Testis (tissue), 3 donors: Measurements from ENCODE around the gene NOL4L. TPM values are rescaled to one million over a fixed set of nuclear protein-coding genes. Genes with fewer than 3 reads are reported as not detected.
A peak's percentile ranks its signal among the peaks of the same experiment; 100 is the strongest.

Experiments
- DNase-seq: peaks from one replicate; pipeline ENCODE4 v3.0.0-alpha.2; 2019
- H3K27ac ChIP-seq, 2 donors: fragments of 200-600 bp; sonication (generic); one replicate each; pipeline ENCODE4 v1.5.1; 2019
- H3K27me3 ChIP-seq: fragments of 200-600 bp; sonication (generic); one replicate; pipeline ENCODE4 v1.5.1; 2019
- H3K36me3 ChIP-seq: fragments of 200-600 bp; sonication (generic); one replicate; pipeline ENCODE4 v1.5.1; 2017; ENCODE audit warnings: low read depth; ENCODE audit errors: missing control alignments
- H3K4me1 ChIP-seq: fragments of 200-600 bp; sonication (generic); one replicate; pipeline ENCODE4 v1.5.1; 2019
- H3K4me3 ChIP-seq, 2 donors: fragments of 200-600 bp; sonication (generic); one replicate each; pipeline ENCODE4 v1.5.1; 2017 to 2019
- H3K9me3 ChIP-seq: fragments of 200-600 bp; sonication (generic); one replicate; pipeline ENCODE4 v1.5.1; 2017
- POLR2A ChIP-seq: fragments of 450-650 bp; IDR thresholded peaks from one replicate; pipeline ENCODE4 v1.6.1; 2017; ENCODE audit warnings: antibody characterized with exemption, mild to moderate bottlenecking, moderate library complexity
- WGBS, 2 donors: methylation state at CpG; one replicate each; pipeline ENCODE4 v1.1.5; 2018; 5-methylcytosine and 5-hydroxymethylcytosine counted together
- intact Hi-C: fragments of 100-400 bp; cut with DNase I; formaldehyde crosslinking; loops from one replicate; pipeline ENCODE4 v1.15.1; 2023; ENCODE audit warnings: low total_unique reads
- polyA plus RNA-seq: library from polyadenylated mRNA; stranded (reverse); fragments of 350-450 nt; fragmentation: Illumina TruSeq; extraction: RNeasy Lipid Tissue Mini Kit (QIAGEN cat#74804); gene quantifications from one replicate; pipeline ENCODE4 v1.2.3, GENCODE V29; 2014; ENCODE audit warnings: low read depth, low replicate concordance; ENCODE audit not compliant: insufficient read depth
- total RNA-seq, 2 donors: library from RNA; depleted of rRNA; stranded (reverse); fragments of >200 nt; gene quantifications; one replicate each; pipeline ENCODE4 v1.2.3, GENCODE V29; 2016
- TF ChIP-seq, protein P1 (sequence below), 3 experiments: fragments of 450-650 bp in 2 of 3; fragments of 200-600 bp in 1 of 3; sonication (generic) in 1 of 3; IDR thresholded peaks; one replicate each; pipeline ENCODE4 v1.5.1; 2016 to 2019; ENCODE audit warnings: antibody characterized with exemption in 3 of 3, mild to moderate bottlenecking in 2 of 3, moderate library complexity in 1 of 3

The NOL4L gene
- total and polyA plus RNA-seq, 3 donors from 2014 or later: 100.0 to 129 (median 115) TPM

DNA sequence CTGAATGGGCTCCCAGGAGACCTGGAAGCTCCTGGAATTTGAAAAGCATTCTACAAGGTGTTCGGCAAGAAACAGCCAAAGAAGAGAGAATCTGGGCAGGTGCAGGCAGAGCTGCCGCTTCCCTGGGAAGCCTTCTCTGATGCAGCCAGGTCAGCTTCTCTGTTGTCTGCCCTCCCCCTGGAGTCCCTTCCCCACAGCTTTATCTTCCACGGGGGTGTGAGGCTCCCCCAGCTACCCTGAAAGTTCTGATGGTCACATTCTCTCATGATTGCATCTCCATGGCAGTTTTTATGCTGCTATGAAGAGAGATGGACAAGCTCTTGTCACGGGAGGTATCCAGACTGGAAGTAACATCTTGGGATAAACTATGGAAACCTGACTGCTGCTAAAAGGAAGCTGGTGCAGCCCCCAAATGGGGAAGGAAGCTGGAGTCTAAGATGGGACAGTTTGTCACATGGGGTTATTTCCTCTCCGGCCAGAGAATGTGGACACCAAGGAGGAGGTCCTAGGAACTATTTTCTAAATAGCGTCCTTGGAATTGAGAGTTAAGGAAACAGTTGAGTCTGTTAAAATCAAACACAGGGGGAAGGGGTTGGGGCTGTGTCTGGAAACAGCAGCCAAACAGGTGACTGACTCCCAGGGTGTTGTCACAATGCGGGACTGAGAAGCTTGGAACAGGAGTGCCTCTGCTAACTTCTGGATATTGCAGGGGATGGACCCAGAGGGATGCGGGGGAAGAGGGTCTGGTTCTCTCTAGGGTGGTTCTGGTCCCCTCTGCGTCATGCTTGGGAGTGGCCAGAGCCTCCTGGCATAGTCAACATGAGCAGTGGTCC lies 135.9 kb downstream of the NOL4L start:
- DNase-seq: no peak
- Histone ChIP-seq H3K4me3 (no peak overlapping the region), H3K9me3 (no peaks in the 10 kb centered on the region), H3K4me1 (peaks cover 11% of the 10 kb centered on the region), H3K27me3 (no peaks in the 10 kb centered on the region), H3K36me3 (no peaks in the 10 kb centered on the region), H3K27ac (peak overlapping the region in 1 of 2 donors; percentile 8)
- WGBS, 2 donors: 70 to 78% methylated on average over 9 of the region's 9 CpGs
- intact Hi-C loops: no loop called here
- no peak for TF ChIP-seq POLR2A
- TF ChIP-seq, protein P1, sequence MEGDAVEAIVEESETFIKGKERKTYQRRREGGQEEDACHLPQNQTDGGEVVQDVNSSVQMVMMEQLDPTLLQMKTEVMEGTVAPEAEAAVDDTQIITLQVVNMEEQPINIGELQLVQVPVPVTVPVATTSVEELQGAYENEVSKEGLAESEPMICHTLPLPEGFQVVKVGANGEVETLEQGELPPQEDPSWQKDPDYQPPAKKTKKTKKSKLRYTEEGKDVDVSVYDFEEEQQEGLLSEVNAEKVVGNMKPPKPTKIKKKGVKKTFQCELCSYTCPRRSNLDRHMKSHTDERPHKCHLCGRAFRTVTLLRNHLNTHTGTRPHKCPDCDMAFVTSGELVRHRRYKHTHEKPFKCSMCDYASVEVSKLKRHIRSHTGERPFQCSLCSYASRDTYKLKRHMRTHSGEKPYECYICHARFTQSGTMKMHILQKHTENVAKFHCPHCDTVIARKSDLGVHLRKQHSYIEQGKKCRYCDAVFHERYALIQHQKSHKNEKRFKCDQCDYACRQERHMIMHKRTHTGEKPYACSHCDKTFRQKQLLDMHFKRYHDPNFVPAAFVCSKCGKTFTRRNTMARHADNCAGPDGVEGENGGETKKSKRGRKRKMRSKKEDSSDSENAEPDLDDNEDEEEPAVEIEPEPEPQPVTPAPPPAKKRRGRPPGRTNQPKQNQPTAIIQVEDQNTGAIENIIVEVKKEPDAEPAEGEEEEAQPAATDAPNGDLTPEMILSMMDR (IDR thresholded peaks at IDR 0.05): no peak

DNA sequence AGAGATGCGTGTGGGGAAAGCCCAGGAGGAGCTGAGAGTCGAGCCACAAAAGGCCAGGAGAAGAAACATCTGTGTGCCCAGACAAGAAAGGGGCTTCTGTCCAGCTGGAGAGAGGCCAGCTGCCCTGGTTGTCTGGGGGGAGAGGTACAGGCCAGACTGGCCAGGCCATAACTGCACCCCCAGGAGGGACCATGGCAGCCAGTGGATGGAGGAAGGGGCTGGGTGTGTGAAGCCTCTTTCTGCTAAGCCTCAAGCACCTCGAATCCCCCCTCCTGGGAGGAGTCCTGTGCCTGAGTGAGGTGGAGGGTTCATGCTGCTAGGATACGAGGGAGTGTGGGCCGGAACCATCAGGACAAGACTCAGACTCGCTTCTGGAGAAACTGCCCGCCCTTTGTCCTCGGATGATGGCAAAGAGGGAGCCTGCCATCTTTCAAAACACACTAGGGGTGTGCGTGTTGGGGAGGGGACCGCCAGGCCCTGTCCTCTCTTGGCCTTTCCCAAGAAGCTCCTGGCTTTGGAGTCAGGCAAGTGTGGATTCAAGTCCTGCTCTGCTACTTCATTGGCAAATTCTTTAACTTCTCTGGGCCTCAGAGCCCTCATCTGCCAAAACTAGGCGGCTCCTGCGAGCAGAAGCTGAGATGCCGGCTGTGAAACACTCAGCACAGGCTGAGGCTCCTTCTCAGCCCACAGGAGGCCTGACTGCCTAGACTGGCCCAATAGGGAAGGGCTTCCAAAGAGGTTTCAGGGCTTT lies 136.7 kb downstream of the NOL4L start:
- no peak overlapping the region for H3K27ac ChIP-seq
- TF ChIP-seq POLR2A: no peak
- TF ChIP-seq, protein P1 (IDR thresholded peaks at IDR 0.05): no peak
- no peaks in the 10 kb centered on the region for H3K9me3 ChIP-seq
- intact Hi-C loops: no loop called here
- WGBS, 2 donors: 57 to 69% methylated on average over 9 to 13 of the region's 13 CpGs
- no peak for DNase-seq
- H3K27me3 ChIP-seq: no peaks in the 10 kb centered on the region
- H3K4me1 ChIP-seq: peaks cover 11% of the 10 kb centered on the region
- H3K4me3 ChIP-seq: no peak overlapping the region
- H3K36me3 ChIP-seq: no peaks in the 10 kb centered on the region

DNA sequence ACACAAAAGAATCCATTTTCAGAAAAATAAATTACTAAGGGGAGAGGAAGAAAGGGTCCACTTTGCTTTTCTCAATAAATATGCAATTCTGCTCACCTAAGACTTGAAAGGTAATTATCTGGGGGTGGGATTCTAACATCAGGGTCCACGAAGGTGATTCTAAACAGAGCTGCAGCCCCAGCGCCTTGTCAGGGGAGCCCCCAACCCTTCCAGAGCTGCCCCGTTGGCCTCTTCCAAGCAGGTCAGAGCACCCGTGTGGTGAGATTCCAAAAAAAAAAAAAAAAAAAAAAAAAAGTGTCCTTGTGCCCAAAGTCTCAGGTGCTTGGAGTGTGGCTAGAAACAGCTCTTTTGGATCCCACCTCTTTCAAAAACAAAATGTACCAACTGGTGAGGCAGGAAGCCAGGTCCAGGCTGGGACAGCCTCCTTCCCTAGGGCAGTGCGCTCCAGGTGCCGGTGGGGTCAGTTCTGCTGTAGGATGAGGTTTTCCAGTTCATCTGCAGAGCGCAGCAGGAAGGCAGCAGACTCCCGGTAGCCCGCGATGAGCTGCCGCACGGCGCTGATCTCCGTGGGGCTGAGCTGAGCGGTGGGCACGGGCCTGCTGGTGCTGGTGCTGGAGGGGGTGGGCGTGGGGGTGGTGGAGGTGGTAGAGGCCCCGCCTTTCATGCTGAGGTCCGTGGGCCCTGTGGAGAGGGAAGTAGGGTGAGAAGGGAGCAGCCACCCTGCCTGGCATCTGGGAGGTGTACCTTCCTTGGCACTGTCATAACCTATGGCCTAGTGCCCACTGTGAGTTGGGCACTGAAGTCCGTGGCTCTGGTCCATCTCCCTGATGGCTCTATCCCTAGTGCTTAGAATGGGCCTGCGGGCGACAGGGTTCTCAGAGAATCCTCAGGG lies 137.8 kb downstream of the NOL4L start:
- peaks cover 11% of the 10 kb centered on the region for H3K4me1 ChIP-seq

More for the DNA sequence above, 137.8 kb downstream of the NOL4L start:
- H3K27ac ChIP-seq: no peak overlapping the region
- H3K36me3 ChIP-seq: no peaks in the 10 kb centered on the region
- no peaks in the 10 kb centered on the region for H3K9me3 ChIP-seq
- no peak overlapping the region for H3K4me3 ChIP-seq
- intact Hi-C loops: no loop called here
- WGBS, 2 donors: 89 to 91% methylated on average over 10 to 22 of the region's 22 CpGs
- no peak for TF ChIP-seq POLR2A
- TF ChIP-seq, protein P1 (IDR thresholded peaks at IDR 0.05): no peak
- no peak for DNase-seq
- no peaks in the 10 kb centered on the region for H3K27me3 ChIP-seq
